Activated naive CD8-positive, alpha-beta T cell treated with anti-CD3 and anti-CD28 coated beads, Interleukin-2, amount 50 U/mL, for 24 hours (primary cell): ENCODE data around the gene RHOBTB1.

Experiments
- ATAC-seq: fragments of 150-1000 bp; cut with Tn5 transposase; one replicate; pipeline ENCODE4 v1.10.0; 2021
- DNase-seq: peaks from one replicate; pipeline ENCODE4 v3.0.0; 2021
- H3K27ac Mint-ChIP-seq: one replicate; pipeline ENCODE4 v1.8.0; 2021; ENCODE audit warnings: mild to moderate bottlenecking, mixed read lengths
- H3K27me3 Mint-ChIP-seq: one replicate; pipeline ENCODE4 v1.8.0; 2021; ENCODE audit warnings: mixed read lengths
- H3K36me3 Mint-ChIP-seq: one replicate; pipeline ENCODE4 v1.8.0; 2021; ENCODE audit warnings: low read depth, mixed read lengths
- H3K4me1 Mint-ChIP-seq: one replicate; pipeline ENCODE4 v1.8.0; 2021; ENCODE audit warnings: mixed read lengths
- H3K4me3 Mint-ChIP-seq: one replicate; pipeline ENCODE4 v1.8.0; 2021; ENCODE audit warnings: mild to moderate bottlenecking, moderate library complexity, mixed read lengths
- H3K9me3 Mint-ChIP-seq: one replicate; pipeline ENCODE4 v1.8.0; 2021; ENCODE audit warnings: mixed read lengths

The RHOBTB1 gene

GRCh38 chr10:60942134-60942787, 1.7 kb downstream of the RHOBTB1 start:
- Mint-ChIP-seq H3K27ac (no peak overlapping the region), H3K27me3 (peaks cover 41% of the 10 kb centered on the region), H3K36me3 (no peaks in the 10 kb centered on the region), H3K4me1 (peaks cover 6% of the 10 kb centered on the region), H3K4me3 (no peak overlapping the region), H3K9me3 (no peaks in the 10 kb centered on the region)
- ATAC-seq (no peak), DNase-seq (no peak)

- no peak for ATAC-seq
- Mint-ChIP-seq H3K27ac (no peak overlapping the region), H3K4me1 (peaks cover 6% of the 10 kb centered on the region), H3K9me3 (no peaks in the 10 kb centered on the region), H3K27me3 (peaks cover 28% of the 10 kb centered on the region), H3K36me3 (no peaks in the 10 kb centered on the region), H3K4me3 (no peak overlapping the region)
- no peak for DNase-seq
Observed at GRCh38 chr10:60940446-60940845, 3.5 kb downstream of the RHOBTB1 start.

GRCh38 chr10:60937784-60938654, 6.0 kb downstream of the RHOBTB1 start:
- H3K27me3 Mint-ChIP-seq, result peaks cover 16% of the 10 kb centered on the region
- no peak overlapping the region for H3K27ac Mint-ChIP-seq
- H3K4me1 Mint-ChIP-seq, result no peaks in the 10 kb centered on the region
- DNase-seq, result no peak
- no peak for ATAC-seq
- H3K4me3 Mint-ChIP-seq, result no peak overlapping the region
- no peaks in the 10 kb centered on the region for H3K36me3 Mint-ChIP-seq
- no peaks in the 10 kb centered on the region for H3K9me3 Mint-ChIP-seq

GRCh38 chr10:60937022-60937421, 7.0 kb downstream of the RHOBTB1 start:
- ATAC-seq (no peak), DNase-seq (no peak)
- Mint-ChIP-seq H3K36me3 (no peaks in the 10 kb centered on the region), H3K4me3 (no peak overlapping the region), H3K27ac (no peak overlapping the region), H3K4me1 (no peaks in the 10 kb centered on the region), H3K9me3 (no peaks in the 10 kb centered on the region), H3K27me3 (peaks cover 11% of the 10 kb centered on the region)

GRCh38 chr10:60934215-60935175, 9.5 kb downstream of the RHOBTB1 start:
- ATAC-seq (no peak), DNase-seq (no peak)
- no peaks in the 10 kb centered on the region for H3K9me3 Mint-ChIP-seq
- H3K27me3 Mint-ChIP-seq, result peaks cover 2% of the 10 kb centered on the region
- no peaks in the 10 kb centered on the region for H3K4me1 Mint-ChIP-seq
- H3K27ac Mint-ChIP-seq, result no peak overlapping the region
- H3K36me3 Mint-ChIP-seq, result no peaks in the 10 kb centered on the region
- no peak overlapping the region for H3K4me3 Mint-ChIP-seq

GRCh38 chr10:60932756-60933155, 11.2 kb downstream of the RHOBTB1 start:
- Mint-ChIP-seq H3K27ac (no peak overlapping the region), H3K9me3 (peaks cover 7% of the 10 kb centered on the region), H3K27me3 (no peaks in the 10 kb centered on the region), H3K36me3 (no peaks in the 10 kb centered on the region), H3K4me1 (no peaks in the 10 kb centered on the region), H3K4me3 (no peak overlapping the region)
- DNase-seq, result no peak
- ATAC-seq, result no peak

- DNase-seq, result no peak
- Mint-ChIP-seq H3K4me1 (no peaks in the 10 kb centered on the region), H3K27ac (no peak overlapping the region), H3K9me3 (peaks cover 7% of the 10 kb centered on the region), H3K4me3 (no peak overlapping the region), H3K27me3 (no peaks in the 10 kb centered on the region), H3K36me3 (no peaks in the 10 kb centered on the region)
- ATAC-seq, result no peak
Observed at GRCh38 chr10:60930237-60930636, 13.7 kb downstream of the RHOBTB1 start.

GRCh38 chr10:60921633-60922032, 22.4 kb downstream of the RHOBTB1 start:
- no peak overlapping the region for H3K4me3 Mint-ChIP-seq
- H3K36me3 Mint-ChIP-seq, result no peaks in the 10 kb centered on the region
- H3K27me3 Mint-ChIP-seq, result no peaks in the 10 kb centered on the region
- H3K9me3 Mint-ChIP-seq, result no peaks in the 10 kb centered on the region
- no peak for ATAC-seq
- H3K27ac Mint-ChIP-seq, result no peak overlapping the region
- no peaks in the 10 kb centered on the region for H3K4me1 Mint-ChIP-seq
- no peak for DNase-seq

GRCh38 chr10:60920479-60920878, 23.5 kb downstream of the RHOBTB1 start:
- ATAC-seq (no peak), DNase-seq (no peak)
- no peaks in the 10 kb centered on the region for H3K36me3 Mint-ChIP-seq
- no peak overlapping the region for H3K27ac Mint-ChIP-seq
- H3K4me3 Mint-ChIP-seq, result no peak overlapping the region
- no peaks in the 10 kb centered on the region for H3K9me3 Mint-ChIP-seq
- H3K27me3 Mint-ChIP-seq, result no peaks in the 10 kb centered on the region
- H3K4me1 Mint-ChIP-seq, result no peaks in the 10 kb centered on the region

- Mint-ChIP-seq H3K36me3 (no peaks in the 10 kb centered on the region), H3K27me3 (no peaks in the 10 kb centered on the region), H3K9me3 (no peaks in the 10 kb centered on the region), H3K4me3 (no peak overlapping the region), H3K27ac (no peak overlapping the region), H3K4me1 (no peaks in the 10 kb centered on the region)
- DNase-seq (no peak), ATAC-seq (no peak)
Observed at GRCh38 chr10:60919551-60919950, 24.4 kb downstream of the RHOBTB1 start.

- Mint-ChIP-seq H3K4me3 (no peak overlapping the region), H3K9me3 (no peaks in the 10 kb centered on the region), H3K27ac (no peak overlapping the region), H3K36me3 (no peaks in the 10 kb centered on the region), H3K27me3 (no peaks in the 10 kb centered on the region), H3K4me1 (no peaks in the 10 kb centered on the region)
- ATAC-seq (no peak), DNase-seq (no peak)
Observed at GRCh38 chr10:60917331-60918280, 26.4 kb downstream of the RHOBTB1 start.

- no peaks in the 10 kb centered on the region for H3K36me3 Mint-ChIP-seq
- no peak overlapping the region for H3K4me3 Mint-ChIP-seq
- no peaks in the 10 kb centered on the region for H3K27me3 Mint-ChIP-seq
- DNase-seq (no peak), ATAC-seq (no peak)
- no peak overlapping the region for H3K27ac Mint-ChIP-seq
- peaks cover 5% of the 10 kb centered on the region for H3K4me1 Mint-ChIP-seq
- H3K9me3 Mint-ChIP-seq, result no peaks in the 10 kb centered on the region
Observed at GRCh38 chr10:60916025-60916424, 28.0 kb downstream of the RHOBTB1 start.

- no peaks in the 10 kb centered on the region for H3K36me3 Mint-ChIP-seq
- DNase-seq, result no peak
- H3K4me3 Mint-ChIP-seq, result no peak overlapping the region
- peaks cover 11% of the 10 kb centered on the region for H3K4me1 Mint-ChIP-seq
- H3K27me3 Mint-ChIP-seq, result no peaks in the 10 kb centered on the region
- no peak overlapping the region for H3K27ac Mint-ChIP-seq
- no peak for ATAC-seq
- no peaks in the 10 kb centered on the region for H3K9me3 Mint-ChIP-seq
Observed at GRCh38 chr10:60914690-60915141, 29.3 kb downstream of the RHOBTB1 start.
